Neuronal stem cell (in vitro differentiated cells): Measurements from ENCODE around the gene MAGEA12.
"Not testable (repeated sequence)": the region's sequence is repeated elsewhere in the genome, so short reads cannot be mapped to it uniquely, and the experiment has no call there.

Experiments used
- DNase-seq: peaks from one replicate; pipeline ENCODE4 v3.0.0-alpha.2; 2013; ENCODE audit warnings: low spot score
- H2AFZ ChIP-seq: one replicate; pipeline ENCODE4 v1.6.1; 2013; ENCODE audit warnings: mild to moderate bottlenecking, low read length, inconsistent platforms
- H2AK5ac ChIP-seq: 2 replicates; pipeline ENCODE4 v1.6.1; 2013; ENCODE audit warnings: low read depth, mild to moderate bottlenecking, inconsistent platforms, low read length, moderate library complexity, mixed read lengths
- H2BK120ac ChIP-seq: 2 replicates; pipeline ENCODE4 v1.6.1; 2013; ENCODE audit warnings: low read depth, mild to moderate bottlenecking, inconsistent platforms, low read length, moderate library complexity, mixed read lengths
- H2BK12ac ChIP-seq: one replicate; pipeline ENCODE4 v1.6.1; 2013; ENCODE audit warnings: low read length, inconsistent platforms
- H2BK15ac ChIP-seq: 2 replicates; pipeline ENCODE4 v1.6.1; 2013; ENCODE audit warnings: mild to moderate bottlenecking, low read length, inconsistent platforms, mixed read lengths
- H2BK5ac ChIP-seq: one replicate; pipeline ENCODE4 v1.6.1; 2013; ENCODE audit warnings: inconsistent platforms, mild to moderate bottlenecking, low read length, moderate library complexity
- H3K14ac ChIP-seq: one replicate; pipeline ENCODE4 v1.6.1; 2013; ENCODE audit warnings: low read length, inconsistent platforms
- H3K18ac ChIP-seq: 2 replicates; pipeline ENCODE4 v1.6.1; 2013; ENCODE audit warnings: low read length, inconsistent platforms
- H3K23ac ChIP-seq: 2 replicates; pipeline ENCODE4 v1.6.1; 2013; ENCODE audit warnings: low read depth, mild to moderate bottlenecking, mixed read lengths, low read length, inconsistent platforms; ENCODE audit not compliant: poor library complexity
- H3K27ac ChIP-seq: replicated peaks from 3 replicates; pipeline ENCODE4 v1.5.1; 2013; ENCODE audit warnings: low read length, inconsistent platforms
- H3K27me3 ChIP-seq, 3 experiments: 2 replicates each; pipeline ENCODE4 v1.6.1; 2013; ENCODE audit warnings: low read length in 3 of 3, mild to moderate bottlenecking in 2 of 3, inconsistent platforms in 1 of 3, low read depth in 1 of 3, mixed read lengths in 1 of 3, moderate library complexity in 1 of 3; ENCODE audit not compliant: control insufficient read depth in 3 of 3, insufficient read depth in 3 of 3
- H3K36me3 ChIP-seq, 2 donors: replicated peaks in 1 of 2; 2 replicates each; pipeline ENCODE4 v1.6.1; 2013; ENCODE audit warnings: low read length in 2 of 2; ENCODE audit not compliant: control insufficient read depth in 2 of 2, insufficient read depth in 2 of 2
- H3K4ac ChIP-seq: 2 replicates; pipeline ENCODE4 v1.6.1; 2013; ENCODE audit warnings: inconsistent platforms, mild to moderate bottlenecking, low read length, moderate library complexity
- H3K4me1 ChIP-seq, 2 donors: 1 replicate in 1 of 2; 2 replicates in 1 of 2; pipeline ENCODE4 v1.6.1; 2013; ENCODE audit warnings: low read length in 2 of 2, low read depth in 1 of 2; ENCODE audit not compliant: control insufficient read depth in 2 of 2, insufficient read depth in 1 of 2
- H3K4me2 ChIP-seq: one replicate; pipeline ENCODE4 v1.6.1; 2013; ENCODE audit warnings: mild to moderate bottlenecking, low read length, inconsistent platforms; ENCODE audit not compliant: insufficient read depth, poor library complexity, severe bottlenecking
- H3K4me3 ChIP-seq, 2 donors: 2 replicates each; pipeline ENCODE4 v1.5.1; 2013; ENCODE audit warnings: low read length in 2 of 2, mild to moderate bottlenecking in 2 of 2, inconsistent platforms in 1 of 2, moderate library complexity in 1 of 2
- H3K79me1 ChIP-seq: one replicate; pipeline ENCODE4 v1.6.1; 2013; ENCODE audit warnings: low read depth, mild to moderate bottlenecking, inconsistent platforms, low read length, moderate library complexity
- H3K9ac ChIP-seq: one replicate; pipeline ENCODE4 v1.6.1; 2013; ENCODE audit warnings: mild to moderate bottlenecking, low read depth, low read length, inconsistent platforms; ENCODE audit not compliant: poor library complexity
- H3K9me3 ChIP-seq, 2 donors: replicated peaks in 1 of 2; 2 replicates each; pipeline versions ENCODE3 to v1.6.1; 2013; ENCODE audit warnings: low read length in 2 of 2, mild to moderate bottlenecking in 2 of 2, inconsistent platforms in 1 of 2, low read depth in 1 of 2, mixed read lengths in 1 of 2, moderate library complexity in 1 of 2; ENCODE audit not compliant: control insufficient read depth in 2 of 2, insufficient read depth in 1 of 2
- H4K8ac ChIP-seq: one replicate; pipeline ENCODE4 v1.6.1; 2013; ENCODE audit warnings: low read depth, mild to moderate bottlenecking, inconsistent platforms, low read length, moderate library complexity
- H4K91ac ChIP-seq: one replicate; pipeline ENCODE4 v1.6.1; 2013; ENCODE audit warnings: low read length, low read depth, mild to moderate bottlenecking, inconsistent platforms; ENCODE audit not compliant: poor library complexity
- WGBS, 2 donors: extraction: QIAGEN DNeasy Blood & Tissue Kit; methylation state at CpG; one replicate each; pipeline ENCODE4 v1.1.7; 2013; ENCODE audit warnings: missing lambda C conversion rate in 2 of 2, mixed read lengths in 1 of 2; ENCODE audit not compliant: insufficient read length in 2 of 2, insufficient replicate concordance in 1 of 2; ENCODE audit errors: extremely low coverage in 2 of 2; 5-methylcytosine and 5-hydroxymethylcytosine counted together

MAGEA12 gene

GRCh38 chrX:152725409-152725808 lies 8.1 kb upstream of the MAGEA12 start:
- no CpG with 5 or more reads among the region's 7 CpGs for WGBS, 2 donors
- Histone ChIP-seq H3K9ac (no peak overlapping the region), H3K36me3 (no peaks in the 10 kb centered on the region), H3K23ac (no peak overlapping the region), H3K4ac (no peak overlapping the region), H4K91ac (no peak overlapping the region), H2BK120ac (no peak overlapping the region), H3K14ac (no peak overlapping the region), H3K4me1 (no peaks in the 10 kb centered on the region), H2AFZ (no peak overlapping the region), H2BK5ac (no peak overlapping the region), H3K79me1 (no peaks in the 10 kb centered on the region), H3K4me3 (no peak overlapping the region), H4K8ac (no peak overlapping the region), H3K27ac (no peak overlapping the region), H2AK5ac (no peak overlapping the region), H3K27me3 (peaks cover 0 to 3% (median 0%) of the 10 kb centered on the region in 3 experiments), H3K4me2 (no peak overlapping the region), H3K9me3 (no peaks in the 10 kb centered on the region), H2BK12ac (no peak overlapping the region), H2BK15ac (no peak overlapping the region), H3K18ac (no peak overlapping the region)
- no peak for DNase-seq

- no CpG with 5 or more reads among the region's 22 CpGs for WGBS, 2 donors
Observed at GRCh38 chrX:152734143-152734858, 744 bp downstream of the MAGEA12 start.

GRCh38 chrX:152735101-152735500 lies 1.5 kb downstream of the MAGEA12 start:
- Histone ChIP-seq H4K8ac (peak overlapping the region; percentile 43), H3K27me3 (no peaks in the 10 kb centered on the region), H2BK12ac (no peak overlapping the region), H3K4me3 (no peak overlapping the region), H2BK15ac (no peak overlapping the region), H4K91ac (no peak overlapping the region), H2BK120ac (no peak overlapping the region), H2AFZ (no peak overlapping the region), H3K9ac (no peak overlapping the region), H3K27ac (no peak overlapping the region), H3K18ac (no peak overlapping the region), H3K4me1 (no peaks in the 10 kb centered on the region), H3K4me2 (no peak overlapping the region), H3K14ac (no peak overlapping the region), H3K9me3 (no peaks in the 10 kb centered on the region), H3K79me1 (no peaks in the 10 kb centered on the region), H2BK5ac (no peak overlapping the region), H2AK5ac (no peak overlapping the region), H3K4ac (no peak overlapping the region), H3K36me3 (no peaks in the 10 kb centered on the region), H3K23ac (no peak overlapping the region)
- no peak for DNase-seq
- WGBS, 2 donors = no CpG with 5 or more reads among the region's 2 CpGs

More at GRCh38 chrX:152734143-152734858, 744 bp downstream of the MAGEA12 start:
- not testable (repeated sequence) for H2BK15ac ChIP-seq, H2BK12ac ChIP-seq, H3K79me1 ChIP-seq, H3K27me3 ChIP-seq, H4K8ac ChIP-seq, H2AFZ ChIP-seq, H3K4me2 ChIP-seq, H3K4ac ChIP-seq, H2BK120ac ChIP-seq, H3K14ac ChIP-seq, H3K36me3 ChIP-seq, H3K23ac ChIP-seq, H3K4me1 ChIP-seq, H3K27ac ChIP-seq, H3K9me3 ChIP-seq, H3K18ac ChIP-seq, H2AK5ac ChIP-seq, H3K9ac ChIP-seq, H4K91ac ChIP-seq, H2BK5ac ChIP-seq, H3K4me3 ChIP-seq, DNase-seq

- Histone ChIP-seq H2BK5ac (no peak overlapping the region), H3K14ac (no peak overlapping the region), H3K23ac (no peak overlapping the region), H4K8ac (no peak overlapping the region), H3K27me3 (no peaks in the 10 kb centered on the region), H3K9me3 (no peaks in the 10 kb centered on the region), H3K18ac (no peak overlapping the region), H3K4me3 (no peak overlapping the region), H2BK12ac (no peak overlapping the region), H4K91ac (no peak overlapping the region), H2AFZ (no peak overlapping the region), H3K79me1 (no peaks in the 10 kb centered on the region), H2AK5ac (no peak overlapping the region), H3K9ac (no peak overlapping the region), H3K4me1 (no peaks in the 10 kb centered on the region), H2BK15ac (no peak overlapping the region), H2BK120ac (no peak overlapping the region), H3K4ac (no peak overlapping the region), H3K4me2 (no peak overlapping the region), H3K36me3 (no peaks in the 10 kb centered on the region), H3K27ac (no peak overlapping the region)
- no peak for DNase-seq
- no CpG with 5 or more reads among the region's 12 CpGs for WGBS, 2 donors
Observed at GRCh38 chrX:152735860-152736511, 2.4 kb downstream of the MAGEA12 start.
